Naive thymus-derived CD4-positive, alpha-beta T cell (primary cell): ENCODE measurements around the gene RUNX2. TPM values are rescaled to one million over a fixed set of nuclear protein-coding genes. Genes with fewer than 3 reads are reported as not detected.

ENCODE experiments used
- ATAC-seq: fragments of 150-1000 bp; cut with Tn5 transposase; 2 replicates; pipeline ENCODE4 v1.10.0; 2021; ENCODE audit warnings: mild to moderate bottlenecking, moderate library complexity
- CTCF ChIA-PET: fragments of 350-600 bp; sonication (Branson Sonifier 250); formaldehyde crosslinking; loops from one replicate; lab custom pipeline; 2021; ENCODE audit warnings: antibody characterized with exemption; lab: Charles Lee
- POLR2A ChIA-PET: fragments of 350-600 bp; sonication (Branson Sonifier 250); formaldehyde crosslinking; loops from one replicate; lab custom pipeline; 2021; ENCODE audit warnings: antibody characterized with exemption, inconsistent platforms; lab: Charles Lee
- DNase-seq, 9 donors: peaks; one replicate each; pipeline versions ENCODE4 v3.0.0 to v3.0.0-alpha.2; 2020 to 2022; ENCODE audit warnings: mixed read lengths in 1 of 9
- H3K27ac ChIP-seq: one replicate; pipeline ENCODE4 v1.7.0; 2013; ENCODE audit warnings: mild to moderate bottlenecking, low read depth, low read length, moderate library complexity
- H3K27me3 ChIP-seq, 2 donors: one replicate each; pipeline ENCODE4 v1.7.0; 2013; ENCODE audit warnings: low read length in 2 of 2, mild to moderate bottlenecking in 2 of 2, moderate library complexity in 2 of 2; ENCODE audit not compliant: control insufficient read depth in 2 of 2, insufficient read depth in 2 of 2
- H3K36me3 ChIP-seq, 3 experiments: 1 replicate in 2 of 3; 2 replicates in 1 of 3; pipeline ENCODE4 v1.7.0; 2013; ENCODE audit warnings: low read length in 3 of 3, mild to moderate bottlenecking in 3 of 3, moderate library complexity in 1 of 3; ENCODE audit not compliant: insufficient read depth in 3 of 3, control insufficient read depth in 2 of 3
- H3K4me1 ChIP-seq, 2 donors: one replicate each; pipeline ENCODE4 v1.7.0; 2013; ENCODE audit warnings: low read length in 2 of 2, mild to moderate bottlenecking in 2 of 2, moderate library complexity in 1 of 2; ENCODE audit not compliant: control insufficient read depth in 2 of 2, insufficient read depth in 2 of 2
- H3K4me3 ChIP-seq: 2 replicates; pipeline ENCODE4 v1.7.0; 2013; ENCODE audit warnings: mild to moderate bottlenecking, low read length
- H3K9me3 ChIP-seq, 3 experiments: 1 replicate in 2 of 3; 2 replicates in 1 of 3; pipeline ENCODE4 v1.7.0; 2013; ENCODE audit warnings: low read length in 3 of 3; ENCODE audit not compliant: control insufficient read depth in 2 of 3
- H3K27ac Mint-ChIP-seq, 9 donors: one replicate each; pipeline ENCODE4 v1.8.0; 2020 to 2022; ENCODE audit warnings: mixed read lengths in 9 of 9, mild to moderate bottlenecking in 8 of 9, moderate library complexity in 5 of 9, inconsistent platforms in 2 of 9
- H3K27me3 Mint-ChIP-seq, 5 donors: one replicate each; pipeline ENCODE4 v1.8.0; 2021 to 2022; ENCODE audit warnings: mixed read lengths in 5 of 5, mild to moderate bottlenecking in 1 of 5
- H3K36me3 Mint-ChIP-seq, 5 donors: one replicate each; pipeline ENCODE4 v1.8.0; 2020 to 2022; ENCODE audit warnings: mixed read lengths in 5 of 5, mild to moderate bottlenecking in 3 of 5, inconsistent platforms in 1 of 5
- H3K4me1 Mint-ChIP-seq, 7 donors: one replicate each; pipeline ENCODE4 v1.8.0; 2020 to 2022; ENCODE audit warnings: mixed read lengths in 7 of 7, mild to moderate bottlenecking in 3 of 7, inconsistent platforms in 1 of 7
- H3K4me3 Mint-ChIP-seq, 10 donors: one replicate each; pipeline ENCODE4 v1.8.0; 2020 to 2022; ENCODE audit warnings: mild to moderate bottlenecking in 10 of 10, mixed read lengths in 10 of 10, moderate library complexity in 6 of 10, inconsistent platforms in 2 of 10
- H3K9me3 Mint-ChIP-seq, 11 donors: one replicate each; pipeline ENCODE4 v1.8.0; 2020 to 2022; ENCODE audit warnings: mixed read lengths in 11 of 11, mild to moderate bottlenecking in 4 of 11, inconsistent platforms in 1 of 11, moderate library complexity in 1 of 11
- intact Hi-C, 2 donors: fragments of 100-400 bp; cut with micrococcal nuclease; formaldehyde crosslinking; loops; one replicate each; pipeline ENCODE4 v1.15.1; 2023
- polyA plus RNA-seq, 2 donors: library from polyadenylated mRNA; unstranded; fragments of 300-500 nt; fragmentation: Illumina TruSeq; gene quantifications; one replicate each; pipeline ENCODE4 v1.2.3, GENCODE V29; 2021
- total RNA-seq, 6 experiments: library from RNA in 5 of 6; stranded (reverse) in 5 of 6; gene quantifications; 1 replicate in 5 of 6; 2 replicates in 1 of 6; pipeline ENCODE4 v1.2.3 and lab custom pipeline; 2021 to 2026

RUNX2 gene
- total and polyA plus RNA-seq, 7 experiments from 2014 or later: 2.3 to 17.9 (median 13.9) TPM

GRCh38 chr6:45422503-45423110, 94.5 kb downstream of the RUNX2 start:
- H3K36me3 Mint-ChIP-seq: peaks cover 0 to 6% (median 0%) of the 10 kb centered on the region in 5 donors
- peaks cover 14 to 53% (median 43%) of the 10 kb centered on the region in 7 donors for H3K4me1 Mint-ChIP-seq

GRCh38 chr6:45423111-45423823, 95.1 kb downstream of the RUNX2 start:
- Mint-ChIP-seq H3K36me3 (peaks cover 0 to 6% (median 0%) of the 10 kb centered on the region in 5 donors), H3K27ac (peak overlapping the region in 8 of 9 donors; percentile 36 to 90 (median 76)), H3K4me1 (peaks cover 20 to 57% (median 48%) of the 10 kb centered on the region in 7 donors), H3K9me3 (peaks cover 0 to 2% (median 0%) of the 10 kb centered on the region in 11 donors), H3K4me3 (peak overlapping the region; percentile 91 to 99 (median 94)), H3K27me3 (peaks cover 0 to 47% (median 26%) of the 10 kb centered on the region in 5 donors)
- CTCF ChIA-PET: interaction anchor here (2.4 kb wide), 1 partner anchor 291 kb away, joined by 10 read pairs; no protein-coding TSS in a partner anchor
- peak overlapping the region; percentile 83 for H3K4me3 ChIP-seq
- H3K27me3 ChIP-seq: peaks cover 8% of the 10 kb centered on the region in 2 donors
- H3K36me3 ChIP-seq: peaks cover 0 to 4% (median 0%) of the 10 kb centered on the region in 3 experiments
- POLR2A ChIA-PET: interaction anchor here (0.6 to 4.1 kb wide), 5 partner anchors 8 to 768 kb away, joined by 3 to 21 read pairs (median 3); no protein-coding TSS in a partner anchor
- peaks cover 22 to 26% of the 10 kb centered on the region in 2 donors for H3K4me1 ChIP-seq
- peak overlapping the region; percentile 44 for H3K27ac ChIP-seq
- peak in 6 of 9 donors; percentile 15 to 67 (median 24) for DNase-seq
- peak; percentile 20 for ATAC-seq
- intact Hi-C loops: loop anchor here (1.0 to 10.0 kb wide), 9 partner anchors 8 to 946 kb away; partner anchors contain the start of gene CLIC5 (in 1 of the 2)
- no peaks in the 10 kb centered on the region for H3K9me3 ChIP-seq

More at GRCh38 chr6:45422503-45423110, 94.5 kb downstream of the RUNX2 start:
- H3K27ac Mint-ChIP-seq: peak overlapping the region; percentile 54 to 94 (median 81)
- H3K9me3 ChIP-seq: no peaks in the 10 kb centered on the region
- H3K9me3 Mint-ChIP-seq: peaks cover 0 to 2% (median 0%) of the 10 kb centered on the region in 11 donors
- peak overlapping the region; percentile 47 for H3K27ac ChIP-seq
- intact Hi-C loops: loop anchor here (1.0 to 10.0 kb wide), 10 partner anchors 9 to 945 kb away; partner anchors contain the start of genes CLIC5 (in 1 of the 2) and SUPT3H (in 1 of the 2)
- CTCF ChIA-PET: interaction anchor here (2.4 to 3.6 kb wide), 2 partner anchors 292 to 767 kb away, joined by 10 to 27 read pairs; no protein-coding TSS in a partner anchor
- peak; percentile 37 to 68 (median 56) for DNase-seq
- ATAC-seq: peak; percentile 48
- H3K4me1 ChIP-seq: peaks cover 17 to 24% of the 10 kb centered on the region in 2 donors
- POLR2A ChIA-PET: interaction anchor here (0.8 to 4.1 kb wide), 6 partner anchors 20 to 292 kb away, joined by 3 to 21 read pairs (median 6); no protein-coding TSS in a partner anchor
- peaks cover 0 to 48% (median 26%) of the 10 kb centered on the region in 5 donors for H3K27me3 Mint-ChIP-seq
- peak overlapping the region; percentile 91 to 99 (median 94) for H3K4me3 Mint-ChIP-seq
- peaks cover 0 to 4% (median 0%) of the 10 kb centered on the region in 3 experiments for H3K36me3 ChIP-seq
- peak overlapping the region; percentile 83 for H3K4me3 ChIP-seq
- peaks cover 8% of the 10 kb centered on the region in 2 donors for H3K27me3 ChIP-seq

- intact Hi-C loops: loop anchor here (1.0 to 10.0 kb wide), 12 partner anchors 7 to 947 kb away; partner anchors contain the start of gene CLIC5 (in 1 of the 2)
- peak overlapping the region; percentile 44 for H3K27ac ChIP-seq
- peak overlapping the region; percentile 83 for H3K4me3 ChIP-seq
- peaks cover 0 to 2% (median 0%) of the 10 kb centered on the region in 11 donors for H3K9me3 Mint-ChIP-seq
- H3K4me3 Mint-ChIP-seq: peak overlapping the region; percentile 64 to 99 (median 94)
- H3K27ac Mint-ChIP-seq: peak overlapping the region in 7 of 9 donors; percentile 43 to 85 (median 67)
- ATAC-seq (no peak), DNase-seq (peak in 3 of 9 donors; percentile 11 to 25 (median 19))
- H3K27me3 ChIP-seq: peaks cover 8% of the 10 kb centered on the region in 2 donors
- H3K36me3 Mint-ChIP-seq: peaks cover 0 to 6% (median 0%) of the 10 kb centered on the region in 5 donors
- peaks cover 27 to 63% (median 55%) of the 10 kb centered on the region in 7 donors for H3K4me1 Mint-ChIP-seq
- H3K4me1 ChIP-seq: peaks cover 26 to 29% of the 10 kb centered on the region in 2 donors
- POLR2A ChIA-PET: interaction anchor here (0.6 to 1.0 kb wide), 5 partner anchors 9 to 769 kb away, joined by 3 to 4 read pairs (median 3); no protein-coding TSS in a partner anchor
- peaks cover 0 to 4% (median 0%) of the 10 kb centered on the region in 3 experiments for H3K36me3 ChIP-seq
- CTCF ChIA-PET: no interaction called here
- no peaks in the 10 kb centered on the region for H3K9me3 ChIP-seq
- peaks cover 0 to 45% (median 26%) of the 10 kb centered on the region in 5 donors for H3K27me3 Mint-ChIP-seq
Measured at GRCh38 chr6:45423824-45424450, 95.8 kb downstream of the RUNX2 start.

- H3K4me3 Mint-ChIP-seq: peak overlapping the region; percentile 64 to 99 (median 94)
- H3K27me3 Mint-ChIP-seq: peaks cover 0 to 41% (median 22%) of the 10 kb centered on the region in 5 donors
- peaks cover 0 to 2% (median 0%) of the 10 kb centered on the region in 11 donors for H3K9me3 Mint-ChIP-seq
- peaks cover 8% of the 10 kb centered on the region in 2 donors for H3K27me3 ChIP-seq
- peaks cover 0 to 4% (median 0%) of the 10 kb centered on the region in 3 experiments for H3K36me3 ChIP-seq
- H3K4me3 ChIP-seq: peak overlapping the region; percentile 30
- CTCF ChIA-PET: interaction anchor here (0.7 to 2.4 kb wide), 3 partner anchors 268 to 768 kb away, joined by 3 to 8 read pairs (median 4); no protein-coding TSS in a partner anchor
- H3K36me3 Mint-ChIP-seq: peaks cover 0 to 9% (median 0%) of the 10 kb centered on the region in 5 donors
- peaks cover 26 to 29% of the 10 kb centered on the region in 2 donors for H3K4me1 ChIP-seq
- no peak overlapping the region for H3K27ac ChIP-seq
- ATAC-seq (no peak), DNase-seq (peak in 1 of 9 donors; percentile 45)
- intact Hi-C loops: loop anchor here (2.0 to 10.0 kb wide), 10 partner anchors 14 to 947 kb away; partner anchors contain the start of gene CLIC5 (in 1 of the 2)
- H3K9me3 ChIP-seq: no peaks in the 10 kb centered on the region
- peak overlapping the region in 8 of 9 donors; percentile 8 to 85 (median 66) for H3K27ac Mint-ChIP-seq
- peaks cover 28 to 63% (median 54%) of the 10 kb centered on the region in 7 donors for H3K4me1 Mint-ChIP-seq
- POLR2A ChIA-PET: interaction anchor here (0.7 kb wide), 1 partner anchor 724 kb away, joined by 3 read pairs; no protein-coding TSS in a partner anchor
Measured at GRCh38 chr6:45424451-45424861, 96.3 kb downstream of the RUNX2 start.

- Mint-ChIP-seq H3K4me1 (peaks cover 29 to 58% (median 51%) of the 10 kb centered on the region in 7 donors), H3K27me3 (peaks cover 0 to 28% (median 4%) of the 10 kb centered on the region in 5 donors), H3K4me3 (no peak overlapping the region), H3K27ac (no peak overlapping the region), H3K9me3 (peaks cover 0 to 2% (median 0%) of the 10 kb centered on the region in 11 donors), H3K36me3 (peaks cover 0 to 16% (median 0%) of the 10 kb centered on the region in 5 donors)
- H3K27me3 ChIP-seq: peaks cover 0 to 5% of the 10 kb centered on the region in 2 donors
- ChIA-PET POLR2A (interaction anchor here (0.6 to 0.8 kb wide), 3 partner anchors 19 to 769 kb away, joined by 3 read pairs; no protein-coding TSS in a partner anchor), CTCF (interaction anchor here (1.0 to 2.4 kb wide), 2 partner anchors 11 to 288 kb away, joined by 3 to 8 read pairs; no protein-coding TSS in a partner anchor)
- no peak overlapping the region for H3K27ac ChIP-seq
- ATAC-seq: no peak
- DNase-seq: no peak
- no peaks in the 10 kb centered on the region for H3K9me3 ChIP-seq
- intact Hi-C loops: loop anchor here in 1 of 2 donors (10.0 kb wide), 1 partner anchor 589 kb away; the partner anchor contains the start of gene CLIC5
- H3K36me3 ChIP-seq: peaks cover 0 to 4% (median 0%) of the 10 kb centered on the region in 3 experiments
- no peak overlapping the region for H3K4me3 ChIP-seq
- H3K4me1 ChIP-seq: peaks cover 13% of the 10 kb centered on the region in 2 donors
Measured at GRCh38 chr6:45426251-45426650, 98.1 kb downstream of the RUNX2 start.
